ENCODE measurements around the gene ABLIM1.

ABLIM1 gene

DNA sequence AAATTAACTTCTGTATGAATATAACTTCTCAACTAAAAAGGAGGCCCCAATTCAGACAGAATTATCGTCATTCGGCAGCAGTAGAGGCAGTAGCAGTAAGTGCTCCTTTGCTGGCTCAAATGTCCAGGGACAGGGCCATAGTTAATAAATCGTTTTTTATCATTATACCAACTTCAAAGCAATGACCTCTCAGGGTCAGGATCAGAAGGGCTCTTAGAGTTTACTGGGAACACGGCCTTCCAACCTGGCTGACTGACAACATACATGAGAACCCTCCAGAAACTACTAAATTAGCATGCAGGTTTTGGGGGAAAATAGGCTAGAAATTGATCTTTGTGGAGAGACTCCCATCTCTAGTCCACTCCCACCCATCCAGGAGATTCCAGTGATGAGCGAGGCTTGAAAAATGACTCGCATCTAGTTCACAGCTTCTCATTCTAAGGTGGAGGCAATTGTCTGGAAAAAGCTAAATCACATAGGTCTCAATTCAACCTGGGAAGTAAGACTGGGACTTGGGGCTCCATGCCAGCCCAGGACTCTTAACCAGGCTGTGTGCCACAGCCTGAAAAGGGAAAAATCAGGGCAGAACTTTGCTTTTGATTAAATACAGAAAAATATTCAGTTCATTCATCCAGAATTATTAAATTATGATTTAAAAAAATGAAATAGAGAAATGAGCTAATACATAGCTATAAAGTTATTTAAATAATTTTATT, 84.6 kb downstream of the ABLIM1 start:
- DNase-seq = no peak

DNA sequence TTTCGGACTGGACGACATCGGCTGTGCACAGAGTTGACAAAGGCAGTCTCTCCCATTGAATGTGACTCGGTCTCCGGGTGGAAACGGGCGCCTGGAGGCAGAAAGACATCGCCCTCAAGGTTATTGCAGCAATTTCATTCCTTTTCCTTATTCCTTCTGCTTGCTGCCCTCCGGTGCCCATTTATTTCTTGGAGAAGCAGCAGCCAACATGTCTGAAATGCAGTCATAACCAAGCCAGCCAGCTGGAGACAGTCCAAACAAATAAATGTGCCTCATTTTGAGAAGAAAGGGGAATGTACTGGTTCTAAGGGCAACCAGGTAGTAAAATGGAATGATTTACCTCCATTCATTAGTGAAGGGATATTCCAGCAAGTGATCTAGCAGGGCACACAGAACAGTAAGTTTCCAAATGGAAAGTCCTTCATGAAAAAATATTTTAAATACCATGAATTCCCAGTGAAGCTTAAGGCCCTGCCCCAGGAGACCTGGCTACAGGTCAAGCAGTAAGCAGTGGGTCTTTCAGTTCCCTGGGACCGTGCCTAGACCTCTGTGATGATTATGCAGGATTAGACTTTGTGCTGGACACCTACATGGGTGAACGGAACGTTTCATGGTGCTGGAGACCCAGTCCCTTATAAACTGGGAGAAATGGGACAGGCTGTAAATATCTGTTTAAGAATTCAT, 86.6 kb downstream of the ABLIM1 start:
- no peak for DNase-seq

DNA sequence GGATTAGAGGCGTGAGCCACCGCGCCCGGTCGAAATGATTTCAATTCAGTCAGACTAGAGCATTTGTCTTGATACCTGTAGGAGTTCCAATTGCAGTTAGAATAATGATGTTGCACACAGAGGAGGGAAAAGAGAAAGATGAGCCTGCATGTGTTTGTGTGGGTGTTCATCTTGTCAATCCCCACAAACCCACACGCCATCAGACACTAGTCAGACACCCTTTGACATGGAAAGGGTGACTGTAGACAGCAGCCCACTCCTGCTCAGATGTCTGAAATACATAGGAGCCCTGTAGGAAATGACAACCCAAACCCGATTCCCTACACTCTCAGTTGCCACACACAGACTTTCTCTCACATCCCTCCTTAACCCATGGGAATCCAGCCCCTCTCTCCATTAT, 92.0 kb downstream of the ABLIM1 start:
- no peak for DNase-seq

DNA sequence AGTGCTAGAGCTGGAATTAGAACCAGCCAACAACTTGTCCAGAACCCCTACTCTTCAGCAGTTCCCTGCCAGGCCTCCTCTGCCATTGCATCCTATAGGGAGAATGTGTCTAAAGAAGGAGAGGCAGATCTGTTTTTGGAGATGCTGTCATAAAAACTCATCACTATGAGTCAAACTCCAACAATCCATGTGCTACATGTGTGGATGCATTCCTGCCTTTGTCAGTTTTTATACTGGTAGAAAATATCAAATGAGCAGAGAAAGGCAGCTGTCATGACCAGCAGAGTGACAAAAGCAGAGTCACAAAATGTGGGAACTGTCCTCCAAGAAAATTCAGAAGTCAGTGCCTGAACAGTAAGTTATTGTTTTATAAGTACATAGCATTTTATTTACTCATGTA, 93.0 kb downstream of the ABLIM1 start:
- no peak for DNase-seq

DNA sequence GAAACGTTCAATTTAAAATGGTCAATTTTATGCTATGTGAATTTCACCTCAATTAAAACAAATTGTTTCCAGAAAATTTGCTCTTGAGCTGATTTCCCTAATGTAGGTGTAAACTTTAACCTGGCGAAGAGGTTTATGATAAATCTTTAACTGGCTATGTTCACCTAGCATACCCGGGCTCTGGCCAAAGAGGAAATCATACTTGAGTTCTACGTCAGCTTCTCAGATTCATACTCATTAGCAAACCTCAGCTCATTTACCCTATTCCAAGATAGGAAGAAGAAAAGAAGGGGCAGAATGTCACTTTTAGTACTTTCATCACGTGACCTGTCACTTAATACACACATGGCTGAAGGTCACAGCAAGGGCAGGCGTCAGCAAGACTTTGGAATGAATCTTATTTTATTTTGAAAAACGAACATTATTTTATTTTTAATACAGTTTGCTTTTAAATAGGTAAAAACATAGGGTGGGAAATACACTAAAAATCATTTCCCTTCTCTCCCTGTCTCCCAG, 97.0 kb downstream of the ABLIM1 start:
- DNase-seq = no peak

DNA sequence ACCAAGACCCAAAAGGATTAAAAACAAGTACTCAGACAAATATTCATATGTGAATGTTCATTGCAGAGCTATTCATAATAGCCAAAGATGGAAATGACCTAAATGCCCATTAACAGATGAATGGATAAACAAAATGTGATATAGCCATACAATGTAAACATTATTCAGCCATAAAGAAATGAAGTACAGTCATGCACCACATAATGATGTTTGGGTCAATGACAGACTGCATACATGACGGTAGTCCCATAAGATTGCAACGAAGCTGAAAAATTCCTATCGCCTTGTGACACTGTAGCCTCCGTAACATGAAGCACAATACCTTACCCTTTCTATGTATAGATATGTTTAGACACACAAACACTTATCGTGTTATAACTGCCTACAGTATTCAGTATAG, 97.9 kb downstream of the ABLIM1 start:
- no peak for DNase-seq

DNA sequence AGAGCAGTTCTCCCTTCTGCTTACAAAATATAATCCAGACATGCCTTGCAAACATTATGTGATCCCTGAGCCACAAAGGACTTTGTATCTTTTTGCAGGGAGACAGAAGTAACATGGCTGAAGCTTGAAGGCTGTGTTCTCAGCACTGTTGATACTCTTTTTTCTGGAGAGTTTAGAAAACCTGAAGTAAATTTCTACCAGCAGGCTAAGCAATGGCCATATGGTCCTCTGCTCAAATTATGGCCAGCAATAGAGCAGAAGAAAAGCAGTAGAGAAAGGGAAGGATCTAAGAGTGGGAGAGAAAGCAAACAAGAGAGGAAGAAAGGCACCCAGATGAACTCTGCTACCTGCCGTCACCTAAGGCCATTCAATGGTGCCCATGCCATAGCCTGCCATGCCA, 98.4 kb downstream of the ABLIM1 start:
- DNase-seq = no peak

DNA sequence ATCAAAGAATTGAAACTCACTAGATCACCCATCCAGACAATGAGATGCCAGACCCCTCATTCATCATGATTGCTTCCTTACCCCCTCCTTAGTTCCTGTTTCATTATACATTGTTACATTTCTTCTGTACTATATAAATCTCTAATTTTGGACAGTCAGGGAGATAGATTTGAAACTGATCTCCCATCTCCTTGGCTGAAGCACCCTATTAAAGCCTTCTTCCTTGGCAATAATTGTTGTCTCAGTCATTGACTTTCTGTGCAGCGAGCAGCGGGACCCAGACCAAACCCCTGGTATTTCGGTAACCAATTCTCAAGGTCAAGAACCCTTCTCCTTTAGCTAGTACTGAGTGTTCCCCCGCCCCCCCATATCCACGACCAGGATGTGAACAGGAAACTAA, 100.2 kb downstream of the ABLIM1 start:
- no peak for DNase-seq

DNA sequence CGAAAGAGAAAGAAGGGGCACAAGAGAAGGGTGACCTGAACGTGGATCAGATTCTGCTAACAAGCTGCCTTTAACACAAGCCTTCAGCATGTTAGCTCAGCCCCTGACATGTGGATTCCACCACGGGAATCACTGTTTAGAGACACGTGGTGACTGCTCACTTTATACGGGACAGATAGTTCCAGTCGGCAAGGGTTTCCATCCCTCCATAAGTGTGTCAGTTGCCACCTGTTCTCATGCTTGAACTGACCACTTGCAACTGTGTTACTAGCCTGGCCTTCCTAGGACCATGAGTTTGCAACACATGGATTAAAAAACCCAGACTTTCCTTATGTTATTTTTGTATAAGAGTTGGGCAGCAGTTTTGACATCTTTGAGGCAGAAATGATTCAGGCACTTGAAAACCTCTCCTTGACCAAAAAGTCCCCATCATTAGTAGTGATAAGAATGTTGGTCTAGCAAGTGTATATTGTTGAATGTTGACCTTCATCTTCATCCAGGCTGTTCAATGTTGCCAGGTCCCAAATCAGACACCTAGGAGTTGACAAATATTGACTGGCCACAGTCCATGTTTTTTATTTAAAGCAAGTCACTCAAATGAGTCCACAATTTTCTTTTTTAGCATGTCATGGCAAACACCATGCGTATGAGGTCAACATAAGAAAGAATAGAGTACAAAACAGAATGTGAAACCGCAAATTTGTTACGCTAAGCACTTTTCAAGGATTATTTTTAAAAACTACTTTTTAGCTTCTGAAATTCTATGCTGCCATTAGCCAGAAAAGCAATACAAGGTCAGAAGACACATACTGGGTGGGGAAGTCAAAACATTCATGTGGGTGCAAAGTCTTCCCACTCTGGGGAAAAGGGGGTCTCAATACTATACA, 101.6 kb downstream of the ABLIM1 start:
- DNase-seq = no peak

DNA sequence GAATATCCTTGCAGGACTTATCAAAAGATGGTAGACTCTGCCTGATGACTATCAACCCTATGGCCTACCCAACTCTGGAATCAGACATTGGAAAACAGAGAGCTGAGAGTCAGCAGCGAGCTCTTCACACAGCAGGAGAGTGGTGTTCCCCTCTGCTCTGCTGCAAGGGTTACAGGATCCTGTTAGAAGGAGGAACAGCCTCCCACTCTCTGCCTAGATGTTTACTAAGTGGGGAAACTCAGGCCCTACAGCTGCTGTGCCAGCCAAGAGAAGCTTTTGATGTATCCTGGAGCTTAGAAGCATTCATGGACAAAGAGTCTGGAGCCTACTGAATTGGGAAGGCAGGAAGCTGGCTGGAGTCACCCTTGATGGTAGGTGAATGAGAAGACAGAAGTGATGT, 104.6 kb downstream of the ABLIM1 start:
- no peak for DNase-seq

DNA sequence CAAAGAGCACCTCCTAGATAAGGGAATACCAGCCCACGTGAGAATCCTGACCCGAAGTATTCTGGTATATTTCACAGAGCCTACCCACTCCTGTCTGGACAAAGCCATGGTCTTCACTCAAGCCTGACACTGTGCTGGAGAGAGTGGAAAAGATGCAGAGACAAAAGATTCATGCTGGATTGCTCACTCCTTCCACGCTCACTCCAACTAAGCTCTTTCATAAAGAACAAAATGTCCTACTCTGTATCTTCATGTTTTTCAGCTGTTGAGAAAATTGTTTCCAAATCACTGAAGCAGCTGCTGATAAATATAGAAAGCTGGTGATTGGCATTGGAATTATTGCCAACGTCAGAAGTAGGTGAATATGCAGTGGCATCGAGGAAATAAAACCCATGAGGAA, 106.0 kb downstream of the ABLIM1 start:
- DNase-seq = no peak

DNA sequence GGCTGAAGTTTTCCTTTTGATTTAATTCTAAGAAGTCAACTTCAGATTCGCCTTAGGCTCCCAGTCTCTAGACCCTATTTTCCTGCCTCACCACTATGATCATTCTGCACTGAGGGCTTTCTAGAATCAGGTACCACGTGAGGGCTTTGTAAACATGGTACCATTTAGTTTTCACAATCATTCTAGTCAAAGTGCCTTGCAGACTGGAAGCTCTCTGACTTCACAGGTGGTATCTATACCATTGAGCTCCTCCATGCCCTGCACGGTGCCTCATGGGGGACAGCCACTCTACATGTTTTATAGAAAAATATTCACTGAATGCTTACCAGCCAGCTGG, 106.5 kb downstream of the ABLIM1 start:
- no peak for DNase-seq

DNA sequence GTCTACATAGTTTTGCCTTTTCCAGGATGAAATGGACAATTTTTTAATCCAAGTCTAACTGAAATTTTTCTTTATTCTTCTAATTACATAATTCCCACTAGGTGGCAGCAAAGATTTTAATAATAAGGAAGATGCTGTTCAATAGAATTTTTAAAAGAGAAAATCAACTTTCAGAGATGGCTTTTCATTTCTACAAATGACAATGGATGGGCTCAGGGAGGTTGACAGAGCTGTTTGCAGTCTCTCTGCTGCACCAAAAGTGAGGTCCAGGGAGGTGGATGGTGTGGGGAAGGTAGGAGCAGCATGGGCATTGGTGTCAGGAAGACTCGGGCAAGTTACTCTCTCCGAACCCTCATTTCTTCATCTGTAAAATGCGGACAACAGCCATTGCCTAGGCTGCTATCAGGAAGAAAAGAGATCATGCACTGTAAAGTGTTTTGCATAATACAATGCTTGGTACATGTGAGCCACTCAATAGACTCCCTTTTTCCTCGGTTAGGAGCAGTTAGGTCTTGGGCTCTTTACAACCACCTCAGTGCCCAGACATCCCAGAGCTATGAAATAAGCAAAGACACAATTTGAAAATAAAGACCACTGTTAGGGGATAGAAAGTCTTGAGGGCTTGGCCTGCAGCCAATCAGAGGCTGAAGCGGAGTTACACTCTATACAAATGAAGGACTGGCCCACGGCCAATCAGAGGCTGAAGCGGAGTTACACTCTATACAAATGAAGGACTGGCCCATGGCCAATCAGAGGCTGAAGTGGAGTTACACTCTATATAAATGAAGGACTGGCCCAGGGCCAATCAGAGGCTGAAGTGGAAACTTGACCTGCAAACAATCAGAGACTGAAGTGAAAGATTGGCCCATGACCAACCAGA, 107.1 kb downstream of the ABLIM1 start:
- peak; percentile 45 for DNase-seq

DNA sequence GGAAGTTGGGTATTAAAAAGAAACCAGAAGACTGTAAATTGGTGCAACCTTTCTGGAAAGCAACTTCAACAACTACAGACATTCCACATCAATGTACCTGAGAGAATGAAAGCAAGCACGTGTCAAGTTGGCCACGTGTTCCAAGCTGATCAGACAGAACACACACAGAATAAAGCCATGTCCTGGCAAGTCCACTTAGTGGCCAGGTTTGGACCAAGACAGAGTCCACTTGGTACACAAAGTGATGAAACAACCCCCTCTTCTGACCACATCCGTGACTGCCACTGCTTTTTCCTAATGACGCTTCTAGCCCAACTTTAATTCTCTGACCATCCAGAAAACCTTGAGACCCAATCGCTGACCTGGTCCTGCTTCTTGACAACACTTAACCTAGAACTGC, 109.4 kb downstream of the ABLIM1 start:
- DNase-seq = no peak

DNA sequence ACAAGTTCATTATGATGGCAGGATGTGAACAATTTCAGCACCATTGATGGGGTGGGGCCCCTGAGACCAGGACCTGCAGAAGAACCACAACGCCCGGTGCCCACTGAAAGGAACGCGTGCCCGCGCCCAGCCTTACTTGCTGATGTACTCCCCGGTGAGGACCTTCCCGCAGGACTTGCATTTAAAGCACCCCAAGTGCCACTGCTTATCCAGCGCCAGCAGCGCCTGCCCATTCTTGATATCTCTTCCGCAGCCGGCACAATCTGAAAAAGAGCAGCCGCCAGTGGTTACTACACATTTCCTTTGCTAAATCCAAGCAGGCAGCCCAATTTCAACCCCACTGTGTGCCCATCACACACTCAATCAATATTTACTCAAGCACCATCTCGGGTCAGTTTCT, 110.6 kb downstream of the ABLIM1 start:
- no peak for DNase-seq

DNA sequence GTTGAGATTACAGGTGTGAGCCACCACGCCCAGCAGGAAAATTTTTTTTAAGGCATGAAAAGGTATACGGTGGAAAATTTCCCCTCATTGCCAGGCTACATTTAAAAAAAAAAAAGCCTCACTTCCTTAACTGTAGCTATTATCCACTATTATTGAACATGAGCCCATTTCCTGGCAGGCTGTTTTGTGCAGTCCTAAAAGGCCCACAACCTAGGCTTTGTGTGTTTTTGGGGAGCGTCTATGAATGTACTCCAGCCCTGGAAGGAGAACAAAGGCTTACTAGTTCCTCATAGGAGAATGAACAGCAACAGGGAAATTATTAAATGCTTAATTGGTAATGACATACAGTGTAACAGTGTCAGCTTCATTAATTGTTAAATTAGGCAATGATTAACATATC, 111.0 kb downstream of the ABLIM1 start:
- DNase-seq = no peak

DNA sequence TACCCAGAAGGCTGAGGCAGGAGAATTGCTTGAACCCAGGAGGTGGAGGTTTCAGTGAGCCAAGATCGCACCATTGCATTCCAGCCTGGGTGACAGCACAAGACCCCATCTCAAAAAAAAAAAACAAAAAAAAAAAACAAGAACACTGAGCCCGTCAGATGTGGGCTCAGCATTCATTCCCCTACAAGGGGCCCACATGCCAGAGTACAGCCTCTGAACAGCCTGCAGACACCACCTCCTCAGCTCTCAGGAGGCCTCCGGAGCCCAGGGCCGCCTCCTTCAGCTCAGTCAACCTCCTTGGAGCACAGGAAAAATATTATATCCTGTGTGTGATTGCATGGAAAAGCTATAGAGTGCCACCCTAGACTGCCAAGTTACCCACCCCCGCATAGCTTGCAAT, 112.3 kb downstream of the ABLIM1 start:
- DNase-seq = no peak

DNA sequence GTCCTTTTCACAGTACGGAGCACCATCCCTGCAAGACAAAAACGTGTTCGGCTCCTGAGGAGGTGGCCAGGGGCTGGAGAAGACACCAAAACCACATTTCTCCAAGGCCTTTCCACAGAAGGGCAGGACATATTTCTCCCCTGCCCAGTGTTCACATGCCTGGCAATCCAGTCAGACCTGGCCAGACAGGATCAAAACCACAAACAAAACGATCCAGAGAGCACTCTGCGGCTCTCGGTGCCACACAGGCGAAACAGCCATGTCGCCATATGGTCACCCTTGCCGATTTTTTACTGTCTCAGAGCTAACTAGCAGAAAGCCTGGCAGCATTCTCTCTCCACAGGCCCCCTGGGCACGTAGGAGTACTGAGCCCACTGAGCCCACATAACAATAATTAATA, 113.0 kb downstream of the ABLIM1 start:
- DNase-seq = no peak

DNA sequence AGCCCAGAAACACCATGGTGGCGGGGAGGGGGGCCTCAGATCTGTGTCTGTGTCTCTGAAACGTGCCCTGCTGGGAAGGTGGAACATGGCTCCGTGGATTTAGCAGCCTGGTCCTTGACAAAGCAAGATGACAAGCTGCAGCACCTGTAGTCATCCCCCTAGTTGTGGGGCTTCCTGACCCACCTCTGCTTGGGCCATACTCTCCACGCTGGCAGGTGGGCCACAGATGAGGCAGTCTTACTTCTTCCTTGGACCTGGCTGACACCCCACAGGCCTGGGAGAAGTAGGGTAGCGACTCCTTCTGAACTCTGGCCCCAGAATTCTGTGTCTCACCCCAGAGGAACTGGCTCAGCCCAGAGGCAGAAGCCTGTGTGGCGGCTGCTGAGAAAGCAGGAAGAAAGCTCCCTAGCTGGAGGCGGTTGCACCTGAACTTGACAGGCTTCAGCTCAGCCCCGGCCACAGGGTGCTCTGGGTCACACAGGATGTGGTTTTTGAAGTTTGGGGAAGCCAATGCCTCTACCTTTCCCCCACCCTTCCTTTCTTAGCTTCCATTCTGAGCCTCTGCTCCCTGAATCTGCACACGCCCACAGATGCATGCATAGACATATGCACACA, 113.9 kb downstream of the ABLIM1 start:
- DNase-seq = peak; percentile 79

DNA sequence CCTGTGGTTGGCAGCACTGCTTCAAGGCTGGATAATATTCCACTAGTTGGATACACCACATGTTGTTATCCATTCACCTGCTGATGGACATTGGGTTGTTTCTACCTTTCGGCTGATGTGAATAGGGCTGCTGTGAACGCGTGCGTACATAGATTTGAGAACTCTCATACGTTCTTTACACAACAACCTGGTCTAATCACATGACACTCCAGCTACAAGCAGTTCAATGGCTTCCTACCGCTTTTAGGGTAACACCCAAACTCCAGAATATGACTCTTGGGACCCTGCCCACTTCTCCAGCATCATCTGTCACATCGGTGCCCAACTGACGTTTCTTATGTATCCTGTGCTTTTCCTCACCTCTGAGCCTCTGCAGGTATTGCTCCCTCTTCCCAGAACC, 114.6 kb downstream of the ABLIM1 start:
- DNase-seq = no peak

DNA sequence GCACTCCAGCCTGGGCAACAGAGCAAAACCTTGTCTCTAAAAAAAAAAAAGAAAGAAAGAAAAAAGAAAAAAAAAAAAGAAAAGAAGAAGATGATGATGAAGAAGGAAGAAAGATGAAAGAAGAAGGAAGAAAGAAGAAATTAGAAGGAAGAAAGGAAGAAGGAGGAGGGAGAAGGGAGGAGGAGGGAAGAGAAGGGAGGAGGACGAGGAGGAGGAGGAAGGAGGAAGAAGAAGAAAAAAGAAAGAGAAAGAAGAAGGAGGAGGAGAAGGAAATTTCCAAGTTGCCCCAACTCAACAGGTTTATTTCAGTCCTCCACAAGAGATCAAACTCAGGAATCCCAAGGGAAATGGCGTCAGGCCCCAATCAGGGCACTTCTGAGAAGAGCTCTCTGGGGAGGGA, 115.7 kb downstream of the ABLIM1 start:
- DNase-seq = no peak

DNA sequence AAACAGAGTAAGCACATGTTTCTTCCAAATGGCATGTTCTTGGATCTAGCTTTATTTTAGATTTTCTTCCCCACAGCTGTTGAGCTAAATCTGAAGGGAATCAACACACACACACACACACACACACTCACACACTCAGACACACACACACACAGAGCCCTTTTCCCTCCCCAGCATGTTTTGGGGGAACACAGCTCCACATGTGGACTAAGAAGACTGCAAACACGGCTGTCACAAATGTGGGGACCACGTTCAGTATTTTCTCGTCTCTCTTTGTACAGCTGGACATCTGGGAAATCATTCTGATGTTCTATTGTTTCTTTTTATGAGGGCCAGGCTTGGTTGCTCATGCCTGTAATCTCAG, 116.3 kb downstream of the ABLIM1 start:
- DNase-seq = no peak
